Adipose tissue (tissue), 3 donors: Measurements from ENCODE around the gene SERPINA1. TPM values are rescaled to one million over a fixed set of nuclear protein-coding genes. Genes with fewer than 3 reads are reported as not detected.

ENCODE experiments used
- H3K27ac ChIP-seq: one replicate; pipeline ENCODE4 v1.5.1; 2013; ENCODE audit warnings: low read depth, low read length
- WGBS, 3 donors: extraction: QIAGEN DNeasy Blood & Tissue Kit; methylation state at CpG; one replicate each; pipeline ENCODE4 v1.1.7; 2013; 5-methylcytosine and 5-hydroxymethylcytosine counted together
- polyA plus RNA-seq, 3 donors: library from polyadenylated mRNA; stranded (reverse); fragments of 200-250 nt; gene quantifications; one replicate each; pipeline ENCODE4 v1.2.3, GENCODE V29; 2013
- donor health status: healthy with polysubstance abuse.
- donor health status: Bipolar disorder and iron deficiency.
- donor health status: healthy.

Gene SERPINA1
- polyA plus RNA-seq, 3 donors: 37.5 to 56.2 (median 50.9) TPM

DNA sequence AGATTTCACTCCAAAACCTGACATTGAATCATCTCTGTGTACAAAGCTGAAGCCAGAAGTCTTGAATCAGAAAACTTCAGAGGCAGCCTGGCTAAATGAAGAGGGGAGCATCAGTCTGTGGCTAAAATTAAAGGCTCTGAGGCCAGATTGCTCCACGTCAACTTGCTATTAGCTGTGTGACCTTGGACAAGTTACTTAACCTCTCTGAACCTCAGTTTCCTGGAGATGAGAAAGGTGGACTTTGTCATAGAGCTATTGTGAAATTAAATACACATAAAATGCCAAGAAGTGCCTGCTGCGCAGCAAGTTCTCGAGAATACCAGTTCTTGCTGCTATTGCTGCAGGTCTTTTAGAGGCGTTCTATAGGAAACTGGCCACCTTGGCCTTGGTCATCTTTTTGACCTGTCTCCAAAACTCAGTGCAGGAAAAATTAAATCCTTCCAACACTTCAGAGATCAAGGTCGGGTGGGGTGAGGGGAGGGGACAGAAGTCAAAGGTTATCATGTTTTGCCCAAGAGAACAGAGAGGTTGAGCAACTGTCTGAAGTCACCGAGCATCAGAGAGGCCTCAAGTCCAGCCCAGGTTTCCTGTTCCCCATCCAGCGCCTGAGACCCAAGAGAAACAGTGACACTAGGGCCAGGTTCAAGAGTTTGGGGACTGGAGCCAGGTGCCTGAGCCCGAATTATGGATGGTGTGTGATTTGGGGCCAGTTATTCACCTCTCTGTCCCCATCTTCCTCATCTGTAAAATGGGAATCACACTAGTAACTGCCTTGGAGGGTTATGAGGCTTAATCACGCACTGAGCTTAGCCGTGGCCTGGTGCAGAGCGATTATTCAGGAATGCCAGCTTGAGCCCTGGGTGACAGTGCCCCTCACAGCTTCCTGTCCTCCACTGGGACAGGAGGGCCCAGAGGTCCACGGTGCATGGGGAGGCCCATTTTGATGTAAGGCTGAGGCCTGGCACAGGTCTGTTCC is 1.1 kb downstream of the SERPINA1 start:
- H3K27ac ChIP-seq: peak overlapping the region; percentile 15
- 71 to 86% (median 72%) methylated on average over 12 of the region's 12 CpGs for WGBS, 3 donors

DNA sequence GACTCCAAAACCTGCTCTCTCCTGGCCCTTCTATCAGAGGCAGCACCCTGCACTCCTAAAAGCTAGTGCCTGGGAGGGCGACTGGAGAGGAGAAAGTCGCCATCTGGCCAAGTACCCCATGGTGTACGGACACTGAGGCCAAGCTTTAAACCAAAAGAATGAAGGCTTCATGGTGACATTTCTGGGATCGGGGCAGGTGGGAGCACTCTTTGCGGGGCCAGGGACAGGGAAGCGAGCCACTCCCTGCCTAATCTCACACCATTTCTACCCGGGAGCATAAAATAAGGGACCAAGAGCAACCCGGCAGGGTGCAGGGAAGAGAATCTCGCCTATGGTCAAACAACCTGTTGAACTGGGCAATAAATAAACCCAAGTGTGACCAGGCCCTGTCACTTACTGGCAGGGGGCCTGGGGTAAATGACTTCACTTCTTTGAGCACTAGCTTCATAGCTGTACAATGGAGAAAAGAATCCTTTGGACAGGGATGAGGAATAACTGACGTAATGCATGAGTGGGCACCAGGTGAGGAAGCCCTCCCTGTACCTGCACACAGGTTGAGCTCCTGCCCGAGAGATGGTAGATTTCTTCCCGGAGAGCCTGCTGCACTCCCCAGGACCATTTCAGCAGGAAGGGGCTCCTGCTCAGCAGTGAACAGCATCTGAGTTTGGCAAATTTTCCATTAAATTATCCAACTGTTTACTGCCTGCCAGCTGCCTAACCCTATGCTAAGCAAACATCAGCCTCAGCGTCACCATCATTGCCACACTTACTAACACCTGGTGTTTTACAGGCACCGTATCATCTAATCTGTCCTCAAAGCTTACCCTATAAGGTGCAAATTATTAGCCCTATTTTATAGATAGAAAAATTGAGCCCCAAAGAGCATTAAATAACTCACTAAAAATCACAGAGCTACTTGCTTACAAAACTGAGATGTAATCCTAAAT is 2.0 kb downstream of the SERPINA1 start:
- no peak overlapping the region for H3K27ac ChIP-seq
- 71 to 86% (median 81%) methylated on average over 14 of the region's 14 CpGs for WGBS, 3 donors

DNA sequence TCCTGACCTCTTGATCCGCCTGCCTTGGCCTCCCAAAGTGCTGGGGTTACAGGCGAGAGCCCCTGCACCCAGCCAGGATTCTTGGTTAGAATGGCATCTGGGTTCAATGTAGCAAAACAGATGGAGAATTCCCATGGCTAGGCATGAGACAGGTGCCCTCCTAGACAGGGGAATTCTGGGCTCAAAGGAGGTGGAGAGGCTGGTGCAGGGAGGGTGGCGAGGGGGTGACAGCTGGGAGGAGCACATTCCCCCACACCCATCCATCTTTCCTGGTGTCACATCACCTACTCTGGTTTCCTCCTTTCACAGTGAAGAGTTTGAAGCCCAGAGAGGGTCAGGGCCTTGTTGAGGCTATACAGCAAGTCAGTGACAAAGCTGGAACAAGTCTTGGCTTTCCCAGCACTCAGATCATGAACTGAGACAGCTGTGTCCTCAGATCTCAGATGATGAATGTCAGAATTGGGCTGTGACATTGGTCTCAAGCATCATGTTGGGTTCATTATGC is 2.8 kb downstream of the SERPINA1 start:
- 84 to 94% (median 93%) methylated on average over 3 of the region's 3 CpGs for WGBS, 3 donors
- no peak overlapping the region for H3K27ac ChIP-seq

DNA sequence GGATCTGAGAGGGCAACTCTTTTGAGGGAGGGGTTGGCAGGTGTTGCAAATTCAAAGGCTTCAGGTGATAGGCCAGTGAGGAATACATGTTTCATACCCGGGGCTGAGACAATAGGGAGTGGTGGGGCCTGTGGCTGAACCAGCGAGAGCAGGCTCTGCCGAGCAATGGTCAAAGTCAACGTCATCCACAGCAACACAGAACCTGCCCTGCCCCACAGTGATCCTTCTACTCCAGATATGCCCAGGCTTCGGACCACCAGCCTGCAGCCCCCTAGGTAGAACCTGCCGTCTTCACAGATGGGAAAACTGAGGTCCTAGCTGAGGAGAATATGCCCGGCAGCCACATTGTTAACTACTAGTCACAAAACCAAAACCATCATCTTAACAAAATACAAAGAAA is 4.1 kb downstream of the SERPINA1 start:
- H3K27ac ChIP-seq: no peak overlapping the region
- 91 to 96% (median 94%) methylated on average over 7 of the region's 7 CpGs for WGBS, 3 donors

DNA sequence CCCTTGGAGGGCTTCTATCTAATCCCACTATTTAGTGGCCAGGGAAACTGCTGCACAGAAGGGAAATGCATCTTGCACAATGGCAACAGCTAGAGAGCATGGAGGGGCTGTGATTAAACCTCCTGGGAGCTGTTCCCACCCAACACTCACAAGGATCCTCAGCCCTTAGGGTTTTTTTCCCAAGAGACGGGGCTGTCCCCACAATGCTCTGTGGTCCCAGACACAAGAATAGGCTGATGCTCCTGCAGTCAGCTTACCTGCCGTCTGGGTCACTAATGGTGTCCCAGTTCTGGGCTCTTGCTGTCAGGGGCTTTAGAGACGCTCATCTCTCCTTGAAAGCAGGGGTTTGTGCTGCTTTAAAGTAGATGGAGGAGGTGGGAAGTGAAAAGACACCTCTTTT is 4.6 kb downstream of the SERPINA1 start:
- 94% methylated on average over 3 of the region's 3 CpGs for WGBS, 3 donors
- H3K27ac ChIP-seq: no peak overlapping the region

DNA sequence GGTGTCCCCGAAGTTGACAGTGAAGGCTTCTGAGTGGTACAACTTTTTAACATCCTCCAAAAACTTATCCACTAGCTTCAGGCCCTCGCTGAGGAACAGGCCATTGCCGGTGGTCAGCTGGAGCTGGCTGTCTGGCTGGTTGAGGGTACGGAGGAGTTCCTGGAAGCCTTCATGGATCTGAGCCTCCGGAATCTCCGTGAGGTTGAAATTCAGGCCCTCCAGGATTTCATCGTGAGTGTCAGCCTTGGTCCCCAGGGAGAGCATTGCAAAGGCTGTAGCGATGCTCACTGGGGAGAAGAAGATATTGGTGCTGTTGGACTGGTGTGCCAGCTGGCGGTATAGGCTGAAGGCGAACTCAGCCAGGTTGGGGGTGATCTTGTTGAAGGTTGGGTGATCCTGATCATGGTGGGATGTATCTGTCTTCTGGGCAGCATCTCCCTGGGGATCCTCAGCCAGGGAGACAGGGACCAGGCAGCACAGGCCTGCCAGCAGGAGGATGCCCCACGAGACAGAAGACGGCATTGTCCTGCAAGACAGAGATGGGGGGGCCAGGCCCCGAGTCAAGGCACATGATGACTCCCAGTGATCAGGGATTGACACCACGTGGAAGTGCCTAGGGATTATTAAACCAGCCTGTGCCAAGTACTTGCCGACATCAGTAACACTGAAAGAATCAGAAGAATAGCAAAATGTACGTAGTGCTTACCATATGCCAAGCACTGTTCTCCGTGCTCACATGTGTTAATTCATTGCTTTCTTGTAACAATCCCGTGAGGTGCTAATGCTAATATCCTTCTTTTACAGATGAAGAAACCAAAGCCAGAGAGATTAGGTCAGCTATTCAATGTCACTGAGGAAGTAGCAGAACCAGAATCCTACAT is 5.4 kb downstream of the SERPINA1 start:
- 86 to 89% (median 87%) methylated on average over 18 of the region's 18 CpGs for WGBS, 3 donors

DNA sequence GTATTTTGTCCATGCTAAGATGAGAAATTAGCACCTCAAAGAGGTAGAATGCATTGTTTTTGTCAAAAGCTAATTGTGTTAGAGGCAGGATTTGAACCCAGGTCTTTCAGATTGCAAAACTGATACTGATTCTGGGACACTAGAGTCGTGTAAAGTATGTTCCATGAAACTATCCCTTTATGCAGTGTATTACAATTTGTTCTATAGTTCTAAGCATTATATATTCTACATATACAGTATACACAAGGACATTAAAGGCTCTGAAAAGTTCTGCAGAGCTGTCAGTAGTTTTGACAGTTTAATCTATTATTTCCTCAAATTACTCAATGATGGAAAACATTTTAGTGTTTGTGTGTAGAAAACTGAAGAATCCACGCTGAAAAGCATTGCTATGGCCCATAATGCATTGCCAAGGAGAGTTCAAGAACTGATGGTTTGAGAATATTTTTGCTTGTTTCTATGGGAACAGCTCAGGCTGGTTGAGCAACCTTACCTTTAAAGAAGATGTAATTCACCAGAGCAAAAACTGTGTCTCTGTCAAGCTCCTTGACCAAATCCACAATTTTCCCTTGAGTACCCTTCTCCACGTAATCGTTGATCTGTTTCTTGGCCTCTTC is 6.2 kb downstream of the SERPINA1 start:
- H3K27ac ChIP-seq: no peak overlapping the region
- WGBS, 3 donors: 77 to 85% (median 80%) methylated on average over 4 of the region's 4 CpGs

More for the DNA sequence above, 5.4 kb downstream of the SERPINA1 start:
- no peak overlapping the region for H3K27ac ChIP-seq

DNA sequence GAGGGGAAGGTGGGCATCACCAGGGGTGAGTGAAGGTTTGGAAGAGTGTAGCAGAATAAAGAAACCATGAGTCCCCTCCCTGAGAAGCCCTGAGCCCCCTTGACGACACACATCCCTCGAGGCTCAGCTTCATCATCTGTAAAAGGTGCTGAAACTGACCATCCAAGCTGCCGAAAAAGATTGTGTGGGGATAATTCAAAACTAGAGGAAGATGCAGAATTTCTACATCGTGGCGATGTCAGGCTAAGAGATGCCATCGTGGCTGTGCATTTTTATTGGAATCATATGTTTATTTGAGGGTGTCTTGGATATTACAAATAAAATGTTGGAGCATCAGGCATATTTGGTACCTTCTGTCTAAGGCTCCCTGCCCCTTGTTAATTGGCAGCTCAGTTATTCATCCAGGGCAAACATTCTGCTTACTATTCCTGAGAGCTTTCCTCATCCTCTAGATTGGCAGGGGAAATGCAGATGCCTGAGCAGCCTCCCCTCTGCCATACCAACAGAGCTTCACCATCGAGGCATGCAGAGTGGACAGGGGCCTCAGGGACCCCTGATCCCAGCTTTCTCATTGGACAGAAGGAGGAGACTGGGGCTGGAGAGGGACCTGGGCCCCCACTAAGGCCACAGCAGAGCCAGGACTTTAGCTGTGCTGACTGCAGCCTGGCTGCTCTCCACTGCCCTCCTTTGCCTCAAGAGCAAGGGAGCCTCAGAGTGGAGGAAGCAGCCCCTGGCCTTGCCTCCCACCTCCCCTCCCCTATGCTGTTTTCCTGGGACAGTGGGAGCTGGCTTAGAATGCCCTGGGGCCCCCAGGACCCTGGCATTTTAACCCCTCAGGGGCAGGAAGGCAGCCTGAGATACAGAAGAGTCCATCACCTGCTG is 7.0 kb downstream of the SERPINA1 start:
- no peak overlapping the region for H3K27ac ChIP-seq
- WGBS, 3 donors: 78 to 82% (median 79%) methylated on average over 7 of the region's 7 CpGs

DNA sequence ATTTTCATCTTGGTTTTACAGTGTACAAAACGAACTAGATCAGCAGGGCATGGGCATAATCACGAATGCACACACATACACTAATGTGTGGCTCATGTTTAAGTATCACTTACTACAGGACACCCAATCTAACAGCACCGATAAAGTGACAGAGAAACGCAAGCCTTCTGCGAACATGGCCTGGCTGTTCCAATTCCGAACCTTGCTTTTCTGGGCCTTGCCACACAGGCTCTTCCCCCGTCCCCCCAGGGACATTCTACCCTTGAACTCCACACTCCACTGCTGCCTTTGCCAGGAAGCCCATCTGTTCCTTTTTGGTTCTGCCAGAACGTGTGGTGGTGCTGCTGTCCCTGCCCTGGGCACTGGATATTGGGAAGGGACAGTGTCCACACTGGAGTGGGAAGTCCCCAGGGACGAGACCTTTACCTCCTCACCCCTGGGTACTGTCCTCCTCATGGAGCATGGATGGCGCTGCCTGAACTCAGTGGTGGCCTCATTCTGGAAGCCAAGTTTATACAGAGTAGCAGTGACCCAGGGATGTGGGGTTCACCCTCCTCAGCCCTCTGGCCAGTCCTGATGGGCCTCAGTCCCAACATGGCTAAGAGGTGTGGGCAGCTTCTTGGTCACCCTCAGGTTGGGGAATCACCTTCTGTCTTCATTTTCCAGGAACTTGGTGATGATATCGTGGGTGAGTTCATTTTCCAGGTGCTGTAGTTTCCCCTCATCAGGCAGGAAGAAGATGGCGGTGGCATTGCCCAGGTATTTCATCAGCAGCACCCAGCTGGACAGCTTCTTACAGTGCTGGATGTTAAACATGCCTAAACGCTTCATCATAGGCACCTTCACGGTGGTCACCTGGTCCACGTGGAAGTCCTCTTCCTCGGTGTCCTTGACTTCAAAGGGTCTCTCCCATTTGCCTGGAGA is 7.9 kb downstream of the SERPINA1 start:
- WGBS, 3 donors: 81 to 84% (median 82%) methylated on average over 16 of the region's 16 CpGs
- no peak overlapping the region for H3K27ac ChIP-seq

DNA sequence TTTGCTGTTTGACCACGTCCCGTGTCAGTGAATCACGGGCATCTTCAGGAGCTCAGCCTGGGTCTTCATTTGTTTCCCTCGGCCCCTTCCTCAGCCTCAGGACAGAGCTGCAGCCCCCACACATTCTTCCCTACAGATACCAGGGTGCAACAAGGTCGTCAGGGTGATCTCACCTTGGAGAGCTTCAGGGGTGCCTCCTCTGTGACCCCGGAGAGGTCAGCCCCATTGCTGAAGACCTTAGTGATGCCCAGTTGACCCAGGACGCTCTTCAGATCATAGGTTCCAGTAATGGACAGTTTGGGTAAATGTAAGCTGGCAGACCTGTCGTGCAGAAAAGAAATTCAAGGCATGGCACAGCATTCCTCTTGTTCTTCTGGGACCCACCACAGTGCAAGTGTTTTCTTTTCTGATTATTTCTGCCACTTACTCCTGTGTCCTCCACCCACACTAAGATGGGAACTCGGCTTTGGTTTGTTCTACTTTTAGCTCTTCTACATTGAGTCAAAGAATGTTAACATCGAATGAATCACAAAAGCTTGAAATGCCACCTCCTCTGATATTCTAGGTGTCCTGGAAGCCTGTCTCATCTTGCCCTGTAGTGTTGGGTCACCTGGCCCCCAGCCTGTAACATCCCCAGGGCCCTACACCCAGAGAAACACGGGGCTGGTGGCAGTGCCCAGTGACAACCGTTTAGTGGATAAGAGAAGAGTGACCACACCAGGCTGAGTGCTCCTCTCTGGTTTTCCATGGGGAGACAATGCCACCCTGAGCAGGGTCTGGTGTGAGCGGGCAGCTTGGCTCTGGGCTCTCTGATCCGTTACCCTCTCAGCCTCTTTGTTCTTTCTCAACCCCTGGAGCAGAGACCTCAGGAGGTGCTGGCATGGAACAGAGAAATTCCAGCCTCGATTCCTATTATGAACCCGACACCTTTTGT is 8.8 kb downstream of the SERPINA1 start:
- 76 to 84% (median 78%) methylated on average over 16 of the region's 16 CpGs for WGBS, 3 donors

DNA sequence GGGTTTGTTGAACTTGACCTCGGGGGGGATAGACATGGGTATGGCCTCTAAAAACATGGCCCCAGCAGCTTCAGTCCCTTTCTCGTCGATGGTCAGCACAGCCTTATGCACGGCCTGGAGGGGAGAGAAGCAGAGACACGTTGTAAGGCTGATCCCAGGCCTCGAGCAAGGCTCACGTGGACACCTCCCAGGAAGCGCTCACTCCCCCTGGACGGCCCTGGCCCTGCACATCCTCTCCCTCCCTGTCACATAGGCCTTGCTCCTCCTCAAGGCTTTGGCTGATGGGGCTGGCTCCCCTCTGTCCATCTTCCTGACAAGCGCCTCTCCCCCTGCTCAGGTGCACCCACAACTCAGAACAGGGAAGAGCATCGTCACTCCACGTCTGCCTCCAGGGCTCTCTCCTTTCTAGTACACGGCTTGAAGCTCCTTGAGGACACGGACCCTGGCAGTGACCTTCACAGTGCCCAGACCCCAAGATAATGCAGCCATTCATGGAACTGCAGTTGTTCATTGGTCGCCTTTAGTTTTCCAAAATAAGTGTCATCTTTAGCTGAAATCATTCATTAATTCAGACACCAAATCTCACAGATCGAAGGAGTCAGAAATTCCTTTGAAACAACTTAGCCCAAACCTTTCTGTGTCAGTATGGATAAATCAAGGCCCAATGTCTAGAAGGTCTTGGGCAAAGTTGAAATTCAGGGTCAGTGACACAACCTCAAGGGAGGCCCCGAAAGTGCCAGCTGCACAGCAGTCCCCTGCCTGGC is 9.7 kb downstream of the SERPINA1 start:
- H3K27ac ChIP-seq: no peak overlapping the region
- WGBS, 3 donors: 81 to 88% (median 84%) methylated on average over 17 of the region's 17 CpGs

More for the DNA sequence above, 8.8 kb downstream of the SERPINA1 start:
- H3K27ac ChIP-seq: no peak overlapping the region

DNA sequence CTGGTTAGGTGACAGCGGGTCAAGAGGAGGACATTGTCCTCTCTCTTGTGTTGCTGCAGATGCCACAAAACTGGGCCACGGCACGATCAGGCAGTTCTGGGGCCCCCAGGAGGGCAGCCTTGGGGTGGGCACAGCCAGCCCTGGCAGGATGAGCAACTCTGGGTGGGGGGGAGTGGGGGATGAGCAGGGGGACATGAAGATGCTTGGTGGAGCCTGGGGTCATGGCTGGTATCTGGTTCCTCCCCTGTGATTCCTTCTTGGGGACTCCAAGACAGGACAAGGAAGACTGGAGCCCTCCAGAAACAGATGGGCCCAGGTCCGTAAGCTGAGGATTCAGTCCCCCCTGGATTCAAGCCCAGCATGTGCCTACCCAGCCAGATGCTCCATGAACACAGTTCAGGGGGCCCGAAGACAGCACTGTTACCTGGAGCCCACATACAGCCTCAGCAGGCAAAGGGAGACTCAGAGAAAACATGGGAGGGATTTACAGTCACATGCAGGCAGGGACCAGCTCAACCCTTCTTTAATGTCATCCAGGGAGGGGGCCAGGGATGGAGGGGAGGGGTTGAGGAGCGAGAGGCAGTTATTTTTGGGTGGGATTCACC is 10.4 kb downstream of the SERPINA1 start:
- H3K27ac ChIP-seq: no peak overlapping the region
- WGBS, 3 donors: 84 to 91% (median 89%) methylated on average over 6 of the region's 6 CpGs

DNA sequence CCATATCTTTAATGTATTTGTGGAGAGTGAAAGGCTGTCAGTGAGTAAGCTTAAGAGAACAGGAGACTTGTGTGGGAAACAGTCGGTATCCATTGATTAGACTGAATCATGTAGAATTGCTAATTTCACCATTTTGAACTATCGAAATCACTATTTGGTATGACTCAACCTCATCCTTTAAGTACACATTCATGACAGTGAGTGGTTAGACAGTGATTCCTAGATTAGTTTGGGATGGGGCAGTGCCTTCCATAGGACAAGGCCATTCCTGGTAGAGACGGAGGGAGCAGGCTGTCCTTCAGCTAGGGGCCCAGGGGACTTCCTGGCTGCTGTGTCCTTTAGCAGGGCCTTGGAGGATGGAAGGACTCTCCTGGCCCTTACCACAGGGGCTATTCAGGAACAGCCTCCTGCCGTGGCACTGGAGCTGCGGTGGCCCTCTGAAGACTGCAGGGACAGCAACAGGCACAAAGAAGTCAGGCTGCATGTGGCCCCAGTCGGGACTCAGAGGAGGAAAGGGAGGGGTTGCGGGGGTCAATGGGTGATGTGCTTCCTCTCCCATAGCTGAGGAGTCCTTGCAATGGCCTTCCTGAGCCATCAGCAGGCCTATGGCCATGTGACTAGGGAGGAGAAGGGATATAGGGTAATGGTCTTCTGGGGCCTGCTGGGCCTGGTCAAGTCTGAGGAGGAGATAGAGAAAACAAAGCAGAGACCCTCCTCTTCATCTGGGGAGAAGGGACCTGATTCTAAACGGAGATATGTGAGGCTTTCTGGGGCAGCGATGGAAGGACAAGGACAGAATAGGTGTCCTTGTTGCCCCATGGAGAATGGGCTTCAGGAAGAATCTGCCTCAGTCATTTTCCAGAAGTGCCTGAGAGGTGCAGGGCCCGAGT is 11.2 kb downstream of the SERPINA1 start:
- no peak overlapping the region for H3K27ac ChIP-seq
- WGBS, 3 donors: 77 to 89% (median 84%) methylated on average over 10 of the region's 10 CpGs
